ENCODE measurements around the gene KRTAP12-1.
"Not testable (repeated sequence)": the region's sequence is repeated elsewhere in the genome, so short reads cannot be mapped to it uniquely, and the experiment has no call there.

The KRTAP12-1 gene

DNA sequence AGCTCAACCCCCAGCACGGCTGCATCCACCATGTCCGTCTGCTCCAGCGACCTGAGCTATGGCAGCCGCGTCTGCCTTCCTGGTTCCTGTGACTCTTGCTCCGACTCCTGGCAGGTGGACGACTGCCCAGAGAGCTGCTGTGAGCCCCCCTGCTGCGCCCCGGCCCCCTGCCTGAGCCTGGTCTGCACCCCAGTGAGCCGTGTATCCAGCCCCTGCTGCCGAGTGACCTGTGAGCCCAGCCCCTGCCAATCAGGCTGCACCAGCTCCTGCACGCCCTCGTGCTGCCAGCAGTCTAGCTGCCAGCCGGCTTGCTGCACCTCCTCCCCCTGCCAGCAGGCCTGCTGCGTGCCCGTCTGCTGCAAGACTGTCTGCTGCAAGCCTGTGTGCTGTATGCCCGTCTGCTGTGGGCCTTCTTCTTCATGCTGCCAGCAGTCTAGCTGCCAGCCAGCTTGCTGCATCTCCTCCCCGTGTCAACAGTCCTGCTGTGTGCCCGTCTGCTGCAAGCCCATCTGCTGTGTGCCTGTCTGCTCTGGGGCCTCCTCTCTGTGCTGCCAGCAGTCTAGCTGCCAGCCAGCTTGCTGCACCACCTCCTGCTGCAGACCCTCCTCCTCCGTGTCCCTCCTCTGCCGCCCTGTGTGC is 15.3 kb upstream of the KRTAP12-1 start, which contains the start of gene KRTAP10-12:
TSS of gene KRTAP10-12 (plus strand) at position 1 of the 639 bp plus-strand sequence. CDS start at position 31, 30 bp downstream.
- DNase-seq, result not testable (repeated sequence)

GRCh38 chr21:44696572-44696971 is 14.6 kb upstream of the KRTAP12-1 start:
- DNase-seq, result no peak

- DNase-seq, result no peak
Measured at GRCh38 chr21:44695641-44696040, 13.7 kb upstream of the KRTAP12-1 start.

GRCh38 chr21:44695184-44695583 is 13.2 kb upstream of the KRTAP12-1 start:
- no peak for DNase-seq

DNA sequence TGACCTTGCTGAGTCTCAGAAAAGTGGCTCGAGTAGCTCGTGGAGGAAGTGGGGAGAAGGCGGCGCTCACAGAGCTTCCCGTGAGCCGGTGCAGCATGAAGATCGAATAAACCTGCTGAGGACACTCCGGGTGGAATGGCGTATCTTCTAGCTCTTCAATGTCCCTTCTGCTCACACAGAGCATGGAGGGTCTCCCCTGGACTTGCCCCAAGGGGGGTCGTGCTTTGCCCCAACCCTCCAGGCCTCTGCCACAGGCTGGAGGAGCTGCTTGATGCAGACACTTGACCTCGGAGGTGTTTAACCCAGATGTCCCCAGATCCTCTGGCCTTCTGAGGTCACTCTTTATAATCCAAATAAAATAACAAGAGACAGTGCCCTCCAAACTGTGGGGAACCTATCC is 12.8 kb upstream of the KRTAP12-1 start:
- no peak for DNase-seq

DNA sequence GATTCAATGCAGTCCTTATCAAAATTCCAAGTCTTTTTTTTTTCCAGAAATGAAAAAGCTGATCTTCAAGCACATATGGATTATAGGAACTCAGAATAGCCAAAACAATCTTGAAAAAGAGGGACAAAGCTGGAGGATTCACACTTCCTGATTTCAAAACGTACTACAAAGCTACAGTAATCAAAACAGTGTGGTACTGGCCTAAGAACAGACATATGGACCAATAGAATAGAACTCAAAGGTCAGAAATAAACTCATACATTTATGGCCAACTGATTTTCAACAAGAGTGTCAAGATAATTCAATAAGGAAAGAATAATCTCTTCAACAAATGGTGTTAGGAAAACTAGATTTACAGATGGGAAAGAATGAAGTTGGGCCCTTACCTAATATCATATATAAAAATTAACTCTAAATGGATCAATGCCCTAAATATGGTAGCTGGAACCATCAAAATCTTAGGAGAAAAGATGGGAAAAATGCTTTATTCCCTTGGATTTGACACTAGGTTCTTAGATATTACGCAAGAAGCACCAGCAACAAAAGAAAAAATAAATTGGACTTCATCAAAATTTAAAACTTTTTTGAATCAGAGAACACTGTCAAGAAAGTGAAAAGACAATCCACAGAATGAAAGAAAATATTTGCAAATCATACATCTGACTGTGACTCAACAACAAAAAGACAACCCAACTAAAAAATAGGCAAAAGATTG is 11.0 kb upstream of the KRTAP12-1 start:
- DNase-seq, result no peak

GRCh38 chr21:44691686-44692085 is 9.7 kb upstream of the KRTAP12-1 start:
- no peak for DNase-seq

- not testable (repeated sequence) for DNase-seq
Measured at GRCh38 chr21:44689740-44690139, 7.8 kb upstream of the KRTAP12-1 start.

- DNase-seq, result no peak
Measured at GRCh38 chr21:44687671-44688070, 5.7 kb upstream of the KRTAP12-1 start.

DNA sequence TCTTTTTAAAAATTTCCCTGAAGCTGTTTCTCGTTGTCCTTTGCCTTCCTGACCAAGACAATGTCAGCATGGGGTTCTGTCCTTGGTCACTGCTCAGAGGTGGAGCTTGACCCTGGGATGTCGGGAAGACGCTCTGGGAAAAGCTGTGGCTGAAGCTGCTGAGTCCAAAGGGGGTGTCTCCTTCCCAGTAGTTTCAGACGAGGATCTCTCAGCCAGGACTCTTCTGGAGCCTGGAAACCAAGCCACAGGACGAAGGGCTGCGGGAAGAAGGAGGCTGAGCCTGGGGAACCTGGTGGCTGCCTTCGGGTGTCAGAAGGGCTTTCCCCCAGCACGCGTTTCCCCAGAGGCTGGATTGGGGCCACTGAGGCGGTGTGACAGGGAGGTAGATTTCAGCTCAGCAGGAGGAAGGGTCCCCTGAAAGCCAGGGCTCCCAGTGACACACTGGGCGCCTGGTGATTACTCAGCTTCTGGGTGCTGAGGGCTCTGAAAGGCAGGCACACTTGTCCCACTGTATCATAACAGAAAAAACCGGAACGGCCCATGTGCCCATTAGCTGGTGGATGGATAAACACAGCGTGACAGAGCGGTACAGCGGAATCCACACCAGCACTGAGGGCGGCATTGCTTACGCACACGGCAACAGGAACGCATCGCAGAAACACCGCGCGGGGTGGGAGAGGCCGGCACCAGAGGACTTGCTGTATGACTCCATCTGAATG is 5.0 kb upstream of the KRTAP12-1 start:
- DNase-seq, result no peak

- no peak for DNase-seq
Measured at GRCh38 chr21:44686000-44686781, 4.2 kb upstream of the KRTAP12-1 start.

GRCh38 chr21:44685050-44685449 is 3.1 kb upstream of the KRTAP12-1 start:
- DNase-seq, result not testable (repeated sequence)

GRCh38 chr21:44684483-44684882 is 2.5 kb upstream of the KRTAP12-1 start:
- DNase-seq, result no peak

DNA sequence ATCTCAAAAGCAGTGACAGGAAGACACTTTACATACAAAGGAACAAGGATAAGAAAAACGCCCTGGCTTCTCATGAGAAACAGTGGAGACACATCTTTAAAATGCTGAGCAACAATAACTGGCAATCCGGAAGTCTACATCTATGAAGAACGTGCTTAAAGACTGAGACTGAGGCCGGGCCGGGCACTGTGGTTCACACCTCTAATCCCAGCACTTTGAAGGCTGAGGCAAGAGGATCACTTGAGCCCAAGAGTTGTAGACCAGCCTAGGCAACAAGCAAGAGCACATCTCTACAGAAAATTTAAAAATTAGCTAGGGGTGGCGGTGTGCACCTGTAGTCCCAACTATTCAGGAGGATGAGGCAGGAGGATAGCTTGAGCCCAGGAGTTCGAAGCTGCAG is 2.1 kb upstream of the KRTAP12-1 start:
- no peak for DNase-seq

GRCh38 chr21:44682580-44683151 is 703 bp upstream of the KRTAP12-1 start:
- DNase-seq, result no peak

DNA sequence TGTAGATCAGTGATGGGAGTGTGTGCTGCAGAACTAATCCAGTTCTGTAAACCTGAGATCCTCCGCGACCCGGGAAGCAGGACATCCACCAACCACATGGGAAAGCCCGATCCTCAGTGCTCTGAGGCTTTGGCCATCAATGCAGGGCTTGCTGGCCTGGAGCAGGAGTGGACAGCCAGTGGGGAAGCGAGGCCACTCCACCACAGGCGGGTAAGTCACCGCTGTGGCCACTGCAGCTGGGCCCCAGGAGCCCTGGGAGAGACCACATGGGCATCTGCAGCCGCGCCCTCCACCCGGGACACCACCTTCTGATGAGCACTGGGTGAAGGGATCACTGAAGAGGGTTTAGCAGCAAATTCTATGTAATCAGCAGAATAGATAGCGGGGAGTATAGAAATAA is 811 bp downstream of the KRTAP12-1 start:
- no peak for DNase-seq

GRCh38 chr21:44677881-44678280 is 4.1 kb downstream of the KRTAP12-1 start:
- no peak for DNase-seq

DNA sequence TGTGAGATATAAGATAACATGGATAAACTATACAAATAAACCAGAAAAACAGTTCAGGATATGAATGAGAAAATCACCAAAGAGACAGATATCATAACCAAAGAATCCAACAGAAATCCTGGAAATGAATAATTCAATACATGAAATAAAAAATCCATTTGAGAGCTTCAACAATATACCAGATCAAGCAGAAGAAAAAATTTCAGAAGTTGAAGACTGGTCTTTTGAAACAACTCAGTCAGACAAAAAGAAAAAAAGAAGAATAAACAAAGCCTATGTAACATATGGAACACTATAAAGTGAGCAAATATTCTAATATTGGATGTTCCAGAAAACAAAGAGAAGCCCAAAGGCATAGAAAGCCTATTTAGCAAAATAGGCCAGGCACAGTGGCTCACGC is 10.1 kb downstream of the KRTAP12-1 start:
- DNase-seq, result no peak

GRCh38 chr21:44670642-44671432 is 11.1 kb downstream of the KRTAP12-1 start:
- no peak for DNase-seq

DNA sequence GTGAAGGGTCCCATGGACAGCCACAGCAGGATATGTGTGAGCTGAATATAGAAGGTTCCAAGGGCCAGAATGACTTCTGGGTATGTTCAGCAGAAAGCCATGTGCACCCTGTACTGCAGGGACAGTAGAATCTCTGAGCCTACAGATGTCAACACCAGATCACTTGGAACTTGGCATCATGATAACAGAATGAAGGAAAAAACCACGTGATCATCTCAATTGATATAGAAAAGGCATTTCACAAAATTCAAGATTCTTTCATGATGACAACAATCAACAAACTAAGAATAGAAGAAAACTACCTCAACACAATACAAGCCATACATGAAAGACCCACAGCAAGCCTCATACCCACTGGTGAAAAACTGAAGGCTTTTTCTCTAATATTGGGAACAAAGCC is 14.4 kb downstream of the KRTAP12-1 start:
- DNase-seq, result no peak

- no peak for DNase-seq
Measured at GRCh38 chr21:44666401-44667320, 15.3 kb downstream of the KRTAP12-1 start, which contains the start of gene KRTAP12-2. Gene KRTAP12-2 (minus strand): TSS chr21:44666927. CDS start chr21:44666886, 41 bp downstream.

Data from hippocampal formation (tissue), 2 donors.